ENCODE measurements around the gene SORBS2. TPM values are rescaled to one million over a fixed set of nuclear protein-coding genes. Genes with fewer than 3 reads are reported as not detected.

Gene SORBS2
- total RNA-seq, 1 experiment from 2014 or later = not detected

DNA sequence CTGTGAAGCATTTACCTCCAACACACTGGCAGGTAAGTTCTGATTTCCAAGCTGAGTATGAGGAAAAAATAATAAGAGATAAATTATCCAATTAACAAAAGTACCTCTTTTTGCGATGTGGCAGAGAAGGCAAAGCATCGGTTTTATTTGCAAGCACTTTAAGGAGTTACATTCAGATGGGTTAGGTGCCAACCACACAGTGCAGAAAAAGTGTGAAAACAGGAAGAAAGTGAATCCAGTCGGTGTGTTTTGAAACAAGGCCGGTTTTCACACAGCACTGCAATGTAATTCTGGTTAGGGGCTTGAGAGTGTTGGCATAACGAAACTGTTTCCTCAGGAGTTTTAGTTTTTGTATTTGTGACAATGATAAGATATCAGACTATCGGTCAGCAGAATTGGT is 145.8 kb downstream of the SORBS2 start:
- Histone ChIP-seq H3K27me3 (no peaks in the 10 kb centered on the region), H3K4me1 (no peaks in the 10 kb centered on the region), H3K36me3 (no peaks in the 10 kb centered on the region), H3K9me3 (replicated peaks) (no peaks in the 10 kb centered on the region), H3K4me3 (no peak overlapping the region), H3K27ac (no peak overlapping the region)
- no peak for DNase-seq

DNA sequence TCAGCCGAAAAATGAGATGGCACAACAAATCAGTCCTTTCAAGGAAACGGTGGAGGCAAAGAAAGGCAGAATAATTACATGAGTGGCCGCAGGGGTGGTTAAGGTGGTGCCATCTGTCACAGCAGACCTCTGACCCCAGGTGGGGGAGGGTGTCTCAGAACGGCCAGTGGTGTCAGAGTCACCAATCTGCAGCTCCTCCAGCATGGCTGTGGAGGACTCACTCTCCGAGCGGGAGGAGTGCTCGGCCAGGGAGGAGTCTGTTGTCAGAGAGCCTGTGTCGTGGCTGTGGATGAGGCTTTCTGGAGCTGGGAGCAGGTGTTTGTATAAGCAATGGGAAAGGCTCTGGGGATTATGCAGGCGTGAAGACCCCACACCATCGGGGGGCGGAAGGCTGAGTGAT is 146.3 kb downstream of the SORBS2 start:
- Histone ChIP-seq H3K4me3 (no peak overlapping the region), H3K4me1 (no peaks in the 10 kb centered on the region), H3K27me3 (no peaks in the 10 kb centered on the region), H3K27ac (no peak overlapping the region), H3K36me3 (no peaks in the 10 kb centered on the region), H3K9me3 (replicated peaks) (no peaks in the 10 kb centered on the region)
- DNase-seq = no peak

DNA sequence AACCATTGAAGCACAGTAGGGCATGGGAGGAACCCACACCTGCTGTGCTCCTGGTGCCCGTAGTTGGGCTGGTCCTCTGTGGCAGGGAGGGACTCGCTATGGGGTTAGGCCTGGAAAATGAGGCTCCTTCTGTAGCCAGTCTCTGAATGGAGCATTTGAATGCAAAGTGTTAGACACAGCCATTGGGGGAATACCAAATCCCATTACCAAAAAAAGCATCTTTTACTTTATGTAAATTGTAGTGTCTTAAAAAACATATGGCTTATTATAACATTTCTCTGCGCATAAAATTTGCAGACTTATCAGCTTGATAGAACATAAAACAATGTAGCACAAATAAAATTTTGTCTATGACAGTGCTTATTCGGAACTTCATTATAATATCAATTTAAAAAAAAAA is 147.5 kb downstream of the SORBS2 start:
- H3K36me3 ChIP-seq = no peaks in the 10 kb centered on the region
- H3K4me3 ChIP-seq = no peak overlapping the region
- H3K9me3 ChIP-seq (replicated peaks) = no peaks in the 10 kb centered on the region
- no peaks in the 10 kb centered on the region for H3K4me1 ChIP-seq
- no peak overlapping the region for H3K27ac ChIP-seq
- no peak for DNase-seq
- no peaks in the 10 kb centered on the region for H3K27me3 ChIP-seq

DNA sequence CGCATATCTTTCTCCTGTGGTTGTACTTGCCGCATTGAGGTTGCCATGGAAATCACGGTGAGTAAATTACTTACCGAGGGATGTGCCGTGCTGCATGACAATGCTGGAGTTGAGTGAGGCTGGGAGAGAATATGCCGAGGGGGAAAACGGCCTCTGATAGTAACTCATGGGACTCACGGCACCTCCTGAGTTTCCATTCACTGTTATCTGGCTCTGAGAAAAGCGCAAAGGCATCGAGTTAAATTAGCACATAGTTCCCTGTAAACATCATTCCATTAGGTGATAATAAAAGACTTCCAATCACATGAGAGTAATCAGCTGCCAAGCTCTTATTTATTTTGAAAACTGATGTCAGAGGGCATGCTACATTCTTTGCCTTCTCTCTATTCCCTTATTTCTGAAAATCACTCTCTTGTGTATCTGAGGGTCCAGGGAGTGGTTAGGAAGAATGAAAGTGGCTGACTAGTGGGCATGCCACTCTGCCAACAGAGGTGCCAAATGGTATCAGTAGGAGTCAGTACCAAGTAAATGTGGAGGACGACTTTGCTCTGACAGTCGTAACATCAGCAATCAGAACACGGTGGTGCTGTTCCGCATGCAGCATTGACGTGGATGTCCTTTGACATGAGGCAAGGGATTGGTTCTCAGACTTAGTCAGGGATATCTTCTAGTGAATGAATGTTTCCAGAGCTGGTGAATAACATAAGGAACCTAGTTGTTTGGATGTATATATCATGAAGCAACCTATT is 149.8 kb downstream of the SORBS2 start:
- Histone ChIP-seq H3K4me3 (no peak overlapping the region), H3K9me3 (replicated peaks) (no peaks in the 10 kb centered on the region), H3K4me1 (no peaks in the 10 kb centered on the region), H3K36me3 (no peaks in the 10 kb centered on the region), H3K27me3 (no peaks in the 10 kb centered on the region), H3K27ac (no peak overlapping the region)
- no peak for DNase-seq

DNA sequence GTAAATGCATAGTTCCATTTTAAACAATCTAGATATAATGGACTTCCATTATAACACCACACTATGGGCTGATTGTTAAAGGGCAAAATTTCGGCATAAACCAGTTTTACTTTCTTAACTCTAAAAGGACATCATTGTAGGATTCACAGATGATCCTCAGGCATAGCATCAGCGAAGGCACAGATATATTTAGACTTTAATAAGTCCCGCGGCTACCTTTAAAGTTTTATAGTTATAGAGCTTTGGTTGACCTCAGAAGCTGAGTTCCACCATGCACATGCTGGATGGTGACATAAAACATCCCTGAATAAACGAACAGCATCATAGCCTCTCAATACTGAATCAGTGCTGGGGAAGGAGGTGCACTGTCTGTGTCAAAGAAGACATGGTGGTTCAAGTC is 151.7 kb downstream of the SORBS2 start:
- H3K27me3 ChIP-seq = no peaks in the 10 kb centered on the region; the same call in 1 of the 2 replicates
- no peak for DNase-seq
- no peaks in the 10 kb centered on the region for H3K9me3 ChIP-seq (replicated peaks)
- H3K4me3 ChIP-seq = no peak overlapping the region
- H3K4me1 ChIP-seq = no peaks in the 10 kb centered on the region
- H3K36me3 ChIP-seq = no peaks in the 10 kb centered on the region
- no peak overlapping the region for H3K27ac ChIP-seq

DNA sequence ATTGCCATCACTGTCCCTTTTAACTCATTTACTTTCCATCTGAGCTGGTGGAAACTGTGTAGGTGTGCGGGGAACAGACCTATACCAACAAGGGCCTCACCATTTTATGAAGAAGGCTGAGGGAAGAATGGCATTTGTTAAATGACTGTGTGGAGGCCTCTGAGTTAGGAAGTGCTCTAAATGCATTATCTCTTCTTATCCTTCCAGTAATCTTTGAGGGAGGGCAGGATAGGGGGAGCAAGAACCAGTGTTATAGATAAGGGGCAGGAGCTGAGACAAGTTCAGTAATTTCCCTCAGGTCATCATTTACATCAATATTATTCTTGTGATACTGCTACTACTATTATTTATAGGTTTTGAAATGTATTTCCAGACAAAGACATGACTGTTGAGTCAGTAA is 154.3 kb downstream of the SORBS2 start:
- no peak overlapping the region for H3K27ac ChIP-seq

DNA sequence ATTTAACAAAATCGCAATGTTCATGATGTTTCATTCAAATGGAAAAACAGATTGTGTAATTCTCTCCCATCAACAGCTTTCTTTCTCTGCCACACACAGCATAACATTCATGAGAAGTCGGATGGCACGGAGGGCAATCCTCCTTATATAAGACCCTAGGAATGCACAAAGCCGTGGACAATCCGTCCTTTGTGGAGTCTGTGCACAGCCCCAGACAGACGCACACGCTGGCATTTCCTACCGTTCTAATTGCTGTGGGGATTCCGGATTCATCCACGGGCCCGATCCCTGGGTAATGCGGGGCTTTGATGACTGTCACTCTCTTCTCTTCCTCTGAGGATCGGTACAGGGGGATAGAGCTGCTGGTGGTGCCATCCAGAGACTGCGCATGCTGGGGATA is 154.8 kb downstream of the SORBS2 start:
- Histone ChIP-seq H3K27ac (no peak overlapping the region), H3K9me3 (replicated peaks) (no peaks in the 10 kb centered on the region), H3K4me1 (no peaks in the 10 kb centered on the region), H3K4me3 (no peak overlapping the region), H3K27me3 (no peaks in the 10 kb centered on the region; the same call in 1 of the 2 replicates), H3K36me3 (no peaks in the 10 kb centered on the region)
- no peak for DNase-seq

More for the DNA sequence above, 154.3 kb downstream of the SORBS2 start:
- H3K36me3 ChIP-seq = no peaks in the 10 kb centered on the region
- no peaks in the 10 kb centered on the region; the same call in 1 of the 2 replicates for H3K27me3 ChIP-seq
- no peak overlapping the region for H3K4me3 ChIP-seq
- no peaks in the 10 kb centered on the region for H3K9me3 ChIP-seq (replicated peaks)
- H3K4me1 ChIP-seq = no peaks in the 10 kb centered on the region
- DNase-seq = no peak

DNA sequence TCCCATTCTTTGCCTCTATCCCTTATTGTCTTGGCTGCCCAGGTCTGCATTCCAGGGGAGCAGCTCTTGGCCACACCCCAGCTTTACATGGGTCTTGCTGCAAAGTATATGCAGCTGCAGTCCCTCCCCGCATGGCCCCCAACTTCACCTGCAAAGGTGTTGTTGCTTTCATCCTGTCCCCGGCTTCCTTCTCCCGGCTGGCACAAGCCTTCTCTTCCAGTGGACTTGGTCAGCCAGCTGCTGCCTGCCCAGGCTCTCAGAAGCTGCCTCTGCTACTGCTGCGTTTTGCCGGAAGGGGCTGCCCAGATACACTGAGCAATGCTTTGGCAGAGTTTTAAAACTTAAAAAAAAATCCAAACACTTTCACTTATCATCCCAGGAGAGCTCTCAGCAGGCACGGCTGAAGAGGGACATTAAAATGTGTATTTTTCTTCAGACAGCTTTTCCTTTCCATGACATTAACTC is 155.5 kb downstream of the SORBS2 start:
- H3K4me3 ChIP-seq = no peak overlapping the region
- no peak overlapping the region for H3K27ac ChIP-seq
- H3K4me1 ChIP-seq = no peaks in the 10 kb centered on the region
- no peak for DNase-seq
- H3K36me3 ChIP-seq = no peaks in the 10 kb centered on the region
- H3K27me3 ChIP-seq = no peaks in the 10 kb centered on the region; the same call in 1 of the 2 replicates
- H3K9me3 ChIP-seq (replicated peaks) = no peaks in the 10 kb centered on the region

DNA sequence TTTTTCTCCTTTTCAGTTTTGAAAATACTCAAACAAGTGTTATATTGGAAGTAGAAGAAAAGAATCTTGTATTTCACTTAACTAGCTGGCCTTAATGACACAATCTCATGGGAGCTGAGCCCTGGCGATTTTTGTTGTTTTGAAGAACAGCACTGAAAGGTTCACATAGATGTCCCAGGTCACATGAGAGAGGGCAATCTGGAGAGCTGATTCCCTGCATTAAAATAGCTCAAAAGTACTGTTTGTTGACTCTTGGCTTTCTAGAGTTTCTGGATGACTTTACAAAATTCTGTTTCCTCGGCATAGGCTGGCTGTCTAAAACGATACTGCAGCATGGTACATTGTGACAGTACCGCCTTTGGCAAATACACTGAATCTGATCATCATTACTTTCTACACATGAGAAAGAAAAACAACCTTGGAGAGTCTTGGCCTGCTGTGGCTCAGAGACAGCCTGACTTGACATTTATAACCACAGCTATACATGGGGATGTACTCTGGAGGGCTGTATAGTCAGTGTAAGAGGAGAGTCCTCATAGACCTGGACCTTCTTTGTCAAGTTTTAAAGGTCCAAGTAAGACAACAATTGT is 156.9 kb downstream of the SORBS2 start:
- DNase-seq = no peak
- Histone ChIP-seq H3K27me3 (no peaks in the 10 kb centered on the region; the same call in 1 of the 2 replicates), H3K27ac (no peak overlapping the region), H3K4me1 (no peaks in the 10 kb centered on the region), H3K4me3 (no peak overlapping the region), H3K9me3 (replicated peaks) (no peaks in the 10 kb centered on the region), H3K36me3 (no peaks in the 10 kb centered on the region)

DNA sequence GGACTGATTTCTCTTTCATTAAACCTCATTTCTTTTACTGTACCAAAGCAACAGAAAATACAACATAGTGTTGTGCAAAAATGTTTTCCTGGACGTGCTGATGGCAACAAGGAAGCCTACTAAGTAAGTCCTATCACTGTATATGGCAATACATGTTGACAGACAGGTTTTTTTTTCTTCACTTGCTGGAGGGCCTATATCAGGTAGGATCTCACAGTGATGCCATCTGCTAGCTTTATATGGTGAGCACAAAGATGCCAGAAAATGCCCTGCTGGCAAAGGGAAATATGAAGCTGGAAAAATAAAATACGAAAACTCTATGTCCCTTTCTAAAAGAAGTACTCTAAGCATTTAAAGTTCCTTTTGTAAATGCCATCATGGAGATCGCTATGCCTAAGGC is 157.7 kb downstream of the SORBS2 start:
- H3K9me3 ChIP-seq (replicated peaks) = no peaks in the 10 kb centered on the region
- H3K4me3 ChIP-seq = no peak overlapping the region
- no peak overlapping the region for H3K27ac ChIP-seq
- no peaks in the 10 kb centered on the region; the same call in 1 of the 2 replicates for H3K27me3 ChIP-seq
- no peaks in the 10 kb centered on the region for H3K36me3 ChIP-seq
- no peak for DNase-seq
- H3K4me1 ChIP-seq = no peaks in the 10 kb centered on the region

DNA sequence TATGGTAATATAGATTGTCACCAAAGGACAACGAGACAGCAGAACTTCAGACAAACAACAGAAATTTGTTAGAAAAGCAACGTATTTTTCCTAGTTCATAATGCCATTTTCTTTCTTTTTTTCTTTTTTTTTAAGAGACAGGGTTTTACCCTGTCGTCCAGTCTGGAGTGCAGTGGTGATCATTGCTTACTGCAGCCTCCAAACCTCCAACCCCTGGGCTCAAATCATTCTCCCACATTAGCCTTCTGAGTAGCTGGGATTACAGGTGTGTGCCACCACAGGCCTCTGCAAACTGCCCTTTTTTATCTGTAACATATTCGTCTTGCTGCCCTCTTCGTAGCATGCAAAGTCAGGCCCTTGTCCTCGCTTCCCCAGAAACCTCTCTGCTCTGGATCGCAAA is 160.1 kb downstream of the SORBS2 start:
- no peaks in the 10 kb centered on the region for H3K4me1 ChIP-seq
- no peaks in the 10 kb centered on the region for H3K9me3 ChIP-seq (replicated peaks)
- H3K27ac ChIP-seq = no peak overlapping the region
- no peak overlapping the region for H3K4me3 ChIP-seq
- no peak for DNase-seq
- H3K27me3 ChIP-seq = no peaks in the 10 kb centered on the region; the same call in 1 of the 2 replicates
- H3K36me3 ChIP-seq = no peaks in the 10 kb centered on the region

DNA sequence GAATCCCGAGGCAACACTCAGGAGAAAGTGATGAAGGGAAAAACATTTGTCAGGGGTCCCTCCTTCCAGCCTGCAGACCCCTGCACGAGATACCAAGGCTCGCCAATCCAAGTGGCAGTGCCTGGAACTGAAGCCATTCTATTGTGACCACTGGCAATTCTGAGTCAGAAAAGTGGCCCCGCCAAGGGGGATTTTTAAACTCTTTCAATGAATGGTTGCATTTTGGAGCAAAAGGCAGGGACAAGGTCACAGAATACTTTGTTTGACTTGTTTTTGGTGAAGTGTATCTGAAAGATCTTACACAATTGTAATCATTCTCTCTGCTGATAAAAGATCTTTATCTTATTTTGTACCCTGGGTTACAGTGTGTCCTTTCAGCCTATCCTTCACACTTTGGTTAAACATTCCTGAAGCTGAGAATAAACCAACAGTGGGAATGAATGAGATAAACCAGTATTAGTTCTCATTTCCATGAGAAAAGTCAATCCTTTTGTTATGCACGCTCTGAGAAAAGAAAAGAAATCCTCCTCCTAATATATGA is 160.8 kb downstream of the SORBS2 start:
- no peak overlapping the region for H3K4me3 ChIP-seq
- no peaks in the 10 kb centered on the region; the same call in 1 of the 2 replicates for H3K27me3 ChIP-seq
- no peak overlapping the region for H3K27ac ChIP-seq
- no peaks in the 10 kb centered on the region for H3K4me1 ChIP-seq
- H3K9me3 ChIP-seq (replicated peaks) = no peaks in the 10 kb centered on the region
- DNase-seq = no peak
- no peaks in the 10 kb centered on the region for H3K36me3 ChIP-seq

DNA sequence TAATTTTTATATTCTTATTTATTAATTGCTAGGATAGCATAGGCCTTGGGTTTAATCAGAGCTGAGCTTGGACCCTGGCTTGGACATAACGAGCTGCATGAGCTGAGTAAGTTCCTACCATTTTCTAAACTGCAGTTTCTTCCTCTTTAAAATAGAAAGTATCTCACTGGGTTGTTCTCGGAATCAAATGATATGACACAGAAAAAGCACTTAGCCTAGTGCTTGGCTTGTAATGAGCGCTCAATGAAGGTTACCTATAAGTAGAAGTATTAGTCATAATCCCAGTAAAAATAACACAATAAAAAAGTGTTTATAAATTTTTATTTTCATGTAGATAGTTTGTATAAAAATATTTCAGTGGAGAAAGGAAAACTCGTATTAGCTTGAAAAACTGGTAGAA is 163.4 kb downstream of the SORBS2 start:
- H3K4me1 ChIP-seq = no peaks in the 10 kb centered on the region
- no peak for DNase-seq

DNA sequence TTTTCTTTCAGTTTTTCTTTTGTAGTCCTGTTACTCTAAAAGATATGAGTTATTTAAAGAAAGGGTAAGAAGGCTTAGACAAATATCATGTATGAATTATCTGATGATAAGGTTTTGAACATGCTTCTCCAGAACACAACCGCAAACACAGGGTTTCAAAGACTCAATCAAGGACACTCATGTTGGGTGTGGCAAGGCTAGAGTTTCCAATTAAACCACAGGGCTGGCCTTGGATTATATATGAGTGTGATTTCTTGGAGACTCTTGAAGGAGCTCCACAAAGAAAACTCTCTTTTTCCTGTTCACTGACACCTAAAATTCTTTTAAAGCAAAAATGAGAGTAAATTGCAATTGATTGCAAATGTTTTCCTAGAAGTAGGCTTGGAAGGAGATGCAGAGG is 166.6 kb downstream of the SORBS2 start:
- Histone ChIP-seq H3K9me3 (replicated peaks) (no peaks in the 10 kb centered on the region), H3K27me3 (no peaks in the 10 kb centered on the region), H3K4me3 (no peak overlapping the region), H3K36me3 (no peaks in the 10 kb centered on the region), H3K4me1 (no peaks in the 10 kb centered on the region), H3K27ac (no peak overlapping the region)
- no peak for DNase-seq

More for the DNA sequence above, 163.4 kb downstream of the SORBS2 start:
- Histone ChIP-seq H3K4me3 (no peak overlapping the region), H3K9me3 (replicated peaks) (no peaks in the 10 kb centered on the region), H3K36me3 (no peaks in the 10 kb centered on the region), H3K27ac (no peak overlapping the region), H3K27me3 (no peaks in the 10 kb centered on the region)

DNA sequence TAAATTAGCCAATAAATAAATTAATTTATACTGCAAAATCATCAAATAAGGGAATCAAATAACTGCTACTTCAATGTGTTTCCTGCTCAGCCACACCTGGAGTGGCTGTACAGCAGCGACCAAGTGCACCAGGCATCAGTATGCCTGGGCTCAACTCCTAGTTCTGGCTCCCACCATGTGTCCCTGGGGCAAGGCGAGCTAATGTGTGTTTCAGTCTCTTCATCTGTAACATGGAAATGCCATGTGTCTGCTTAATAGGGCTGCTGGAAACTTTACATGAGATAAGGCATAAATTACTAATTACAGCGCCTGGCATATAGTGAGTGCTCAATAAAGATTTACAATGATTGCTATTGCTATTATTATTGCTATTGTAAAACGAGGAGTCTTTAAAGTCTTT is 167.6 kb downstream of the SORBS2 start:
- H3K4me1 ChIP-seq = no peaks in the 10 kb centered on the region
- no peaks in the 10 kb centered on the region for H3K27me3 ChIP-seq
- no peaks in the 10 kb centered on the region for H3K36me3 ChIP-seq
- no peak overlapping the region for H3K4me3 ChIP-seq
- DNase-seq = no peak
- no peak overlapping the region for H3K27ac ChIP-seq
- no peaks in the 10 kb centered on the region for H3K9me3 ChIP-seq (replicated peaks)

Data from SJCRH30 (cell line).